ENCODE measurements around the gene GPATCH4. TPM values are rescaled to one million over a fixed set of nuclear protein-coding genes. Genes with fewer than 3 reads are reported as not detected.

Gene GPATCH4
- total RNA-seq, 1 experiment from 2014 or later: 71.7 TPM

- Histone ChIP-seq H3K79me2 (ENCODE audit: insufficient read depth, low read length) (no peaks in the 10 kb centered on the region; the same call in 1 of the 2 replicates), H3K27me3 (ENCODE audit: insufficient read depth, low read length) (no peaks in the 10 kb centered on the region)
Observed at GRCh38 chr1:156601892-156602291, 613 bp upstream of the GPATCH4 start.

More at GRCh38 chr1:156601892-156602291, 613 bp upstream of the GPATCH4 start:
- Histone ChIP-seq H3K4ac (ENCODE audit: low read depth, low read length) (no peak overlapping the region; the same call in 1 of the 2 replicates), H4K5ac (ENCODE audit: insufficient read length, low read depth, low read length) (no peak overlapping the region), H4K91ac (ENCODE audit: insufficient read length, low read depth, low read length) (no peak overlapping the region), H2BK12ac (ENCODE audit: insufficient read length, low read depth, low read length) (no peak overlapping the region), H2BK120ac (ENCODE audit: low read depth, low read length, poor library complexity, severe bottlenecking) (no peak overlapping the region), H3K79me1 (ENCODE audit: insufficient read depth, low read depth, low read length, poor library complexity, severe bottlenecking) (no peaks in the 10 kb centered on the region), H3K9me3 (ENCODE audit: control insufficient read depth, low read depth, low read length) (no peaks in the 10 kb centered on the region), H3K56ac (ENCODE audit: insufficient read length, low read depth, low read length) (no peak overlapping the region), H3K9ac (ENCODE audit: extremely low read depth, insufficient read length, low read length) (no peak overlapping the region), H2BK5ac (ENCODE audit: insufficient read length, low read length) (no peak overlapping the region), H3K14ac (ENCODE audit: insufficient read depth, low read length) (no peak overlapping the region), H2AK5ac (ENCODE audit: insufficient read length, low read length) (no peak overlapping the region), H4K20me1 (ENCODE audit: control insufficient read depth, insufficient read depth, insufficient read length) (no peaks in the 10 kb centered on the region), H2BK15ac (ENCODE audit: low read depth, low read length) (no peak overlapping the region), H4K8ac (replicated peaks; ENCODE audit: insufficient read length, low read depth, low read length) (no peak overlapping the region), H2AFZ (ENCODE audit: low read length) (no peak overlapping the region), H2BK20ac (ENCODE audit: low read depth, low read length, poor library complexity, severe bottlenecking) (no peak overlapping the region), H3K4me2 (ENCODE audit: insufficient read depth, insufficient read length, low read length) (peak overlapping the region; percentile 53), H3K4me1 (ENCODE audit: insufficient read depth, low read length) (no peaks in the 10 kb centered on the region; the same call in 1 of the 2 replicates), H3K23ac (ENCODE audit: insufficient read length, low read depth, low read length) (no peak overlapping the region), H3K18ac (ENCODE audit: insufficient read length, low read depth, low read length) (no peak overlapping the region), H3T11ph (ENCODE audit: low read length) (no peak overlapping the region), H3K27ac (ENCODE audit: insufficient read length, low read depth, low read length) (no peak overlapping the region), H3K23me2 (ENCODE audit: insufficient read length, low read depth, low read length, poor library complexity, severe bottlenecking) (peaks cover 4% of the 10 kb centered on the region)
- Mint-ChIP-seq H3K36me3 (ENCODE audit: insufficient read depth in 1 of 3, low read depth in 3 of 3) (peaks cover 14 to 28% (median 22%) of the 10 kb centered on the region in 3 experiments; a peak in 6 of 7 replicates), H3K27ac (peak overlapping the region; percentile 98 to 99 (median 98); a peak in 4 of 7 replicates), H3K9me3 (no peaks in the 10 kb centered on the region; a peak in 2 of 5 replicates), H3K27me3 (ENCODE audit: low read depth) (peaks cover 2% of the 10 kb centered on the region; the same call in 1 of the 2 replicates), H3K4me3 (peak overlapping the region; percentile 91 to 100), H3K4me1 (peaks cover 15 to 23% of the 10 kb centered on the region in 2 experiments)
- WGBS (ENCODE audit: extremely low coverage, insufficient read length, low lambda C conversion rate): no CpG with 5 or more reads among the region's 12 CpGs
- DNase-seq: no peak
- TF ChIP-seq CTCF (conservative IDR thresholded peaks at IDR 0.05): no peak
